SK-N-SH (cell line): ENCODE data around the gene TUBA4B. TPM values are rescaled to one million over a fixed set of nuclear protein-coding genes. Genes with fewer than 3 reads are reported as not detected.
A peak's percentile ranks its signal among the peaks of the same experiment; 100 is the strongest.

Source experiments
- CTCF ChIA-PET: fragments of 300-600, 350-600 bp; formaldehyde crosslinking; extraction: SDS; loops from one replicate; lab custom pipeline; 2021; lab: Yijun Ruan, JAX
- POLR2A ChIA-PET: fragments of 350-600 bp; sonication (Branson Sonifier 250); formaldehyde crosslinking; extraction: SDS; loops from one replicate; lab custom pipeline; 2020; ENCODE audit warnings: antibody characterized with exemption, inconsistent platforms; lab: Yijun Ruan, JAX
- DNase-seq: peaks from one replicate; pipeline ENCODE4 v3.0.0; 2012
- H2AFZ ChIP-seq: fragments of 200-600 bp; sonication (generic); 2 replicates; pipeline ENCODE4 v1.8.1; 2016; ENCODE audit warnings: antibody characterized with exemption, mild to moderate bottlenecking, low read depth
- H3F3A ChIP-seq: fragments of 200-600 bp; sonication (generic); replicated peaks from 2 replicates; pipeline ENCODE3; 2016; ENCODE audit warnings: antibody characterized with exemption, mild to moderate bottlenecking; ENCODE audit not compliant: insufficient read depth
- H3K27ac ChIP-seq, 2 experiments: fragments of 200-500 bp in 1 of 2; fragments of 200-600 bp in 1 of 2; sonication (Bioruptor generic) in 1 of 2; sonication (generic), shearing (Covaris generic) in 1 of 2; 2 replicates each; pipeline versions ENCODE4 v1.5.1 to v1.6.1; 2014 to 2016; ENCODE audit warnings: low read depth in 2 of 2, inconsistent platforms in 1 of 2, low read length in 1 of 2, mild to moderate bottlenecking in 1 of 2, mixed read lengths in 1 of 2
- H3K27me3 ChIP-seq: fragments of 200-600 bp; sonication (generic), shearing (Covaris generic); 2 replicates; pipeline ENCODE4 v1.6.1; 2016; ENCODE audit warnings: mixed run types; ENCODE audit not compliant: insufficient read depth
- H3K36me3 ChIP-seq, 2 experiments: fragments of 200-500 bp in 1 of 2; fragments of 200-600 bp in 1 of 2; sonication (Bioruptor generic) in 1 of 2; sonication (generic) in 1 of 2; replicated peaks in 1 of 2; 2 replicates each; pipeline versions ENCODE3 to v1.5.1; 2014 to 2016; ENCODE audit warnings: low read length in 1 of 2, mild to moderate bottlenecking in 1 of 2; ENCODE audit not compliant: insufficient read depth in 2 of 2, control insufficient read depth in 1 of 2
- H3K4me1 ChIP-seq, 2 experiments: fragments of 200-500 bp in 1 of 2; fragments of 200-600 bp in 1 of 2; sonication (Bioruptor generic) in 1 of 2; sonication (generic), shearing (Covaris generic) in 1 of 2; 2 replicates each; pipeline versions ENCODE4 v1.5.1 to v1.6.1; 2014 to 2016; ENCODE audit warnings: low read depth in 1 of 2, low read length in 1 of 2, mixed run types in 1 of 2; ENCODE audit not compliant: insufficient read depth in 2 of 2, control insufficient read depth in 1 of 2
- H3K4me2 ChIP-seq: fragments of 200-600 bp; sonication (generic), shearing (Covaris generic); 2 replicates; pipeline ENCODE4 v1.6.1; 2017; ENCODE audit warnings: mixed run types
- H3K4me3 ChIP-seq, 2 experiments: fragments of 200-500 bp in 1 of 2; fragments of 200-600 bp in 1 of 2; sonication (Bioruptor generic) in 1 of 2; sonication (generic), shearing (Covaris generic) in 1 of 2; 2 replicates each; pipeline versions ENCODE4 v1.5.1 to v1.8.1; 2014 to 2016; ENCODE audit warnings: low read depth in 2 of 2, inconsistent platforms in 1 of 2, low read length in 1 of 2, mild to moderate bottlenecking in 1 of 2, mixed read lengths in 1 of 2, moderate library complexity in 1 of 2
- H3K79me2 ChIP-seq: fragments of 200-600 bp; sonication (generic); 2 replicates; pipeline ENCODE4 v1.8.1; 2017; ENCODE audit warnings: mild to moderate bottlenecking; ENCODE audit not compliant: insufficient read depth
- H3K9ac ChIP-seq: fragments of 200-600 bp; sonication (generic); 2 replicates; pipeline ENCODE4 v1.6.1; 2017; ENCODE audit warnings: mixed run types
- H3K9me2 ChIP-seq: fragments of 200-600 bp; sonication (generic); 2 replicates; pipeline ENCODE4 v1.6.1; 2017; ENCODE audit warnings: mixed run types
- H3K9me3 ChIP-seq: fragments of 200-600 bp; sonication (generic); 2 replicates; pipeline ENCODE4 v1.6.1; 2017; ENCODE audit warnings: mixed run types, mild to moderate bottlenecking, moderate library complexity
- H4K20me1 ChIP-seq: fragments of 200-600 bp; sonication (generic); 2 replicates; pipeline ENCODE4 v1.6.1; 2017; ENCODE audit warnings: mild to moderate bottlenecking, mixed run types; ENCODE audit not compliant: insufficient read depth
- CHD2 ChIP-seq: fragments of 150-350 bp; IDR thresholded peaks from 2 replicates; pipeline ENCODE4 v1.6.1; 2018; ENCODE audit warnings: low read length; ENCODE audit not compliant: partially characterized antibody
- ELF1 ChIP-seq: IDR thresholded peaks from 2 replicates; pipeline ENCODE4 v1.4.0; 2012
- EP300 ChIP-seq, 2 experiments: IDR thresholded peaks; 2 replicates each; pipeline versions ENCODE4 v1.4.0 to v1.6.1; 2012; ENCODE audit warnings: borderline replicate concordance in 1 of 2, low read depth in 1 of 2, low read length in 1 of 2
- EZH2phosphoT487 ChIP-seq: fragments of 200-600 bp; sonication (generic); IDR thresholded peaks from 2 replicates; pipeline ENCODE4 v1.6.1; 2017; ENCODE audit warnings: low read depth, mixed run types, mild to moderate bottlenecking, antibody characterized with exemption, moderate library complexity, borderline replicate concordance
- FOXJ3 ChIP-seq: sonication (generic); formaldehyde crosslinking; IDR thresholded peaks from 2 replicates; pipeline ENCODE4 v1.5.1; 2020; ENCODE audit warnings: mild to moderate bottlenecking, missing genetic modification reagents
- GABPA ChIP-seq: IDR thresholded peaks from 2 replicates; pipeline ENCODE4 v1.4.0; 2012; ENCODE audit warnings: low read depth, mild to moderate bottlenecking
- GATA2 ChIP-seq: sonication (generic); formaldehyde crosslinking; IDR thresholded peaks from 2 replicates; pipeline ENCODE4 v1.5.0; 2020; ENCODE audit warnings: mild to moderate bottlenecking, missing genetic modification reagents
- IRF3 ChIP-seq: fragments of 150-350 bp; IDR thresholded peaks from 2 replicates; pipeline ENCODE4 v1.6.1; 2016; ENCODE audit warnings: mild to moderate bottlenecking, low read depth, low read length
- MEF2A ChIP-seq: IDR thresholded peaks from 2 replicates; pipeline ENCODE4 v1.4.0; 2012; ENCODE audit warnings: low read depth, borderline replicate concordance
- POLR2AphosphoS5 ChIP-seq: IDR thresholded peaks from 2 replicates; pipeline ENCODE4 v1.6.1; 2012; ENCODE audit warnings: low read depth, low read length
- RAD21 ChIP-seq: IDR thresholded peaks from 2 replicates; pipeline ENCODE4 v1.6.1; 2012; ENCODE audit warnings: mild to moderate bottlenecking, low read length
- RCOR1 ChIP-seq: fragments of 150-350 bp; IDR thresholded peaks from 2 replicates; pipeline ENCODE4 v1.6.1; 2017; ENCODE audit warnings: antibody characterized with exemption, low read length
- SMC3 ChIP-seq: IDR thresholded peaks from 2 replicates; pipeline ENCODE4 v1.6.1; 2012; ENCODE audit warnings: low read depth, low read length, improper control_type of control experiment
- TAF1 ChIP-seq: IDR thresholded peaks from 2 replicates; pipeline ENCODE4 v1.6.1; 2012; ENCODE audit warnings: low read depth, mild to moderate bottlenecking, low read length, moderate library complexity, borderline replicate concordance
- USF1 ChIP-seq: IDR thresholded peaks from 2 replicates; pipeline ENCODE4 v1.4.0; 2012; ENCODE audit warnings: low read depth, borderline replicate concordance
- USF2 ChIP-seq: fragments of 150-350 bp; IDR thresholded peaks from 2 replicates; pipeline ENCODE4 v1.6.1; 2017; ENCODE audit warnings: antibody characterized with exemption, low read length, low read depth, borderline replicate concordance
- WGBS: methylation state at CpG from one replicate; pipeline ENCODE4 v1.1.6; 2017; ENCODE audit warnings: low lambda C conversion rate; 5-methylcytosine and 5-hydroxymethylcytosine counted together
- polyA plus RNA-seq, 3 experiments: library from polyadenylated mRNA; depleted of rRNA; stranded (reverse); fragments of >200 nt; gene quantifications; 2 replicates each; pipeline ENCODE4 v1.2.3, GENCODE V29; 2012

TUBA4B gene
- polyA plus RNA-seq, 1 of the 3 experiments (the other 2 are of a cell fraction): 0.03 TPM

- H3F3A ChIP-seq: peaks cover 12% of the 10 kb centered on the region
- no peak overlapping the region for H3K4me3 ChIP-seq
- ChIA-PET CTCF (interaction anchor here (0.6 to 9.0 kb wide), 21 partner anchors 10 to 606 kb away, joined by 3 to 312 read pairs (median 11); partner anchors contain the start of genes ANKZF1, ATG9A, CNPPD1 and DNAJB2), POLR2A (interaction anchor here (1.7 kb wide), 1 partner anchor 14 kb away, joined by 6 read pairs; the partner anchor contains the start of gene DNAJB2)
- H3K4me1 ChIP-seq: peaks cover 8% of the 10 kb centered on the region in 2 experiments; a peak in 1 of 4 replicates
- H3K27me3 ChIP-seq: no peaks in the 10 kb centered on the region
- H4K20me1 ChIP-seq: no peaks in the 10 kb centered on the region
- WGBS: 89% methylated on average over 5 of the region's 5 CpGs
- no peak for DNase-seq
- no peak overlapping the region for H3K27ac ChIP-seq
- H3K4me2 ChIP-seq: no peak overlapping the region
- no peaks in the 10 kb centered on the region for H3K9me3 ChIP-seq
- TF ChIP-seq GABPA (no peak), GATA2 (CRISPR knock-in tag) (no peak), USF2 (no peak), EP300 (IDR thresholded peaks at IDR 0.05; ENCODE audit: borderline replicate concordance in 1 of 2, low read depth in 1 of 2, low read length in 1 of 2) (no peak), IRF3 (no peak), USF1 (no peak), EZH2phosphoT487 (no peak)
- H2AFZ ChIP-seq: no peak overlapping the region
- no peaks in the 10 kb centered on the region for H3K36me3 ChIP-seq
- H3K9me2 ChIP-seq: no peaks in the 10 kb centered on the region
- H3K79me2 ChIP-seq: no peaks in the 10 kb centered on the region
- H3K9ac ChIP-seq: no peak overlapping the region
Observed at GRCh38 chr2:219293736-219294231, 40.7 kb downstream of the TUBA4B start.

- CTCF ChIA-PET: interaction anchor here (0.6 to 9.0 kb wide), 88 partner anchors 10 to 722 kb away, joined by 3 to 312 read pairs (median 4); partner anchors contain the start of genes ABCB6, ANKZF1, ATG9A and CFAP65
- H4K20me1 ChIP-seq: no peaks in the 10 kb centered on the region
- no peak overlapping the region; the same call in 1 of the 2 replicates for H3K9ac ChIP-seq
- H3F3A ChIP-seq: peaks cover 6% of the 10 kb centered on the region
- no peaks in the 10 kb centered on the region for H3K9me2 ChIP-seq
- peak overlapping the region; percentile 49; the same call in 1 of the 2 replicates for H3K4me2 ChIP-seq
- peaks cover under 1 to 8% of the 10 kb centered on the region in 2 experiments; a peak in 1 of 4 replicates for H3K4me1 ChIP-seq
- no peaks in the 10 kb centered on the region for H3K9me3 ChIP-seq
- no peaks in the 10 kb centered on the region for H3K27me3 ChIP-seq
- H3K4me3 ChIP-seq: peak overlapping the region; percentile 37 to 51; a peak in 3 of 4 replicates
- H3K79me2 ChIP-seq: no peaks in the 10 kb centered on the region
- peak overlapping the region; percentile 56; the same call in 1 of the 2 replicates for H2AFZ ChIP-seq
- H3K27ac ChIP-seq: peak overlapping the region in 1 of 2 experiments; percentile 18; a peak in 1 of 4 replicates
- POLR2A ChIA-PET: interaction anchor here (1.0 to 1.7 kb wide), 9 partner anchors 8 to 123 kb away, joined by 3 to 7 read pairs (median 4); partner anchors contain the start of genes ABCB6, CNPPD1, DNAJB2 and GLB1L
- 53% methylated on average over 33 of the region's 67 CpGs for WGBS
- peak; percentile 100 for DNase-seq
- no peaks in the 10 kb centered on the region for H3K36me3 ChIP-seq
- TF ChIP-seq USF1 (no peak), ELF1 (peak; percentile 78), FOXJ3 (CRISPR knock-in tag) (no peak), RAD21 (peak; percentile 72), RCOR1 (peak; percentile 69), EP300 (IDR thresholded peaks at IDR 0.05; ENCODE audit: borderline replicate concordance in 1 of 2, low read depth in 1 of 2, low read length in 1 of 2) (no peak), GABPA (no peak), POLR2AphosphoS5 (no peak), MEF2A (no peak), USF2 (no peak), SMC3 (peak; percentile 93), TAF1 (no peak), CHD2 (peak; percentile 46)
Observed at GRCh38 chr2:219294356-219295351, 41.6 kb downstream of the TUBA4B start.
